ENCODE measurements around the gene PRSS53.

DNA sequence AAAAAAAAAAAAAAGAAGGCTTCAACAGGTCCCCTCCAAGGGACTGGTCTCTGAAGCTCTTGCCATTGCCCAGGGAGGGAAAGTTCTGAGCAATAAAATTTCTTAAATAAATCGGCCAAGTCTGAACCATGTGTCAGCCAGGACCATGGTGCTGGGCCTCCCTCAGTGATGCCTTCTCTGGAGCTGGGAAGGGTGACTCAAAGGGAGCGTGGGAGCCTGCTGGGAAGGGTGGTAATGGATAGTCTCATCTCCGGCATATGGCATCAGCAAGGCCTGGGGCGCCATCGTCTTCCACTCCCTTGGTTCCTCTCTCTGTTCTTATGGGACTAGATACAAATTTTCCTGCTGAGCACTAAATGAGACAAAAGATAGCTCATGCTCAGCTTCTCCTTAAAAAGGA, 3.6 kb upstream of the PRSS53 start:
- TF ChIP-seq, protein P1, sequence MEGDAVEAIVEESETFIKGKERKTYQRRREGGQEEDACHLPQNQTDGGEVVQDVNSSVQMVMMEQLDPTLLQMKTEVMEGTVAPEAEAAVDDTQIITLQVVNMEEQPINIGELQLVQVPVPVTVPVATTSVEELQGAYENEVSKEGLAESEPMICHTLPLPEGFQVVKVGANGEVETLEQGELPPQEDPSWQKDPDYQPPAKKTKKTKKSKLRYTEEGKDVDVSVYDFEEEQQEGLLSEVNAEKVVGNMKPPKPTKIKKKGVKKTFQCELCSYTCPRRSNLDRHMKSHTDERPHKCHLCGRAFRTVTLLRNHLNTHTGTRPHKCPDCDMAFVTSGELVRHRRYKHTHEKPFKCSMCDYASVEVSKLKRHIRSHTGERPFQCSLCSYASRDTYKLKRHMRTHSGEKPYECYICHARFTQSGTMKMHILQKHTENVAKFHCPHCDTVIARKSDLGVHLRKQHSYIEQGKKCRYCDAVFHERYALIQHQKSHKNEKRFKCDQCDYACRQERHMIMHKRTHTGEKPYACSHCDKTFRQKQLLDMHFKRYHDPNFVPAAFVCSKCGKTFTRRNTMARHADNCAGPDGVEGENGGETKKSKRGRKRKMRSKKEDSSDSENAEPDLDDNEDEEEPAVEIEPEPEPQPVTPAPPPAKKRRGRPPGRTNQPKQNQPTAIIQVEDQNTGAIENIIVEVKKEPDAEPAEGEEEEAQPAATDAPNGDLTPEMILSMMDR (IDR thresholded peaks at IDR 0.05; ENCODE audit: borderline replicate concordance, extremely low read depth, low read length, poor library complexity, severe bottlenecking) = no peak
- no peak for TF ChIP-seq EZH2 (IDR thresholded peaks at IDR 0.05; ENCODE audit: borderline replicate concordance, low read depth, low read length, severe bottlenecking)
